Caki2 (cell line): Measurements from ENCODE around the gene POMT1. TPM values are rescaled to one million over a fixed set of nuclear protein-coding genes. Genes with fewer than 3 reads are reported as not detected.

ENCODE experiments used
- DNase-seq: peaks from one replicate; pipeline ENCODE4 v3.0.0-alpha.2; 2015; ENCODE audit warnings: low read depth
- in situ Hi-C: cut with HindIII; loops from 2 replicates; pipeline ENCODE4 v1.10.0; 2016; ENCODE audit warnings: low sequenced_read_pairs, low pct_unique_long_range_greater_than_20kb, mixed read lengths
- total RNA-seq: library from RNA; depleted of rRNA; stranded (reverse); fragments of >200 nt; shearing (Covaris generic); gene quantifications from 2 replicates; pipeline ENCODE4 v1.2.3, GENCODE V29; 2014; ENCODE audit warnings: low replicate concordance

POMT1 gene
- total RNA-seq, 1 experiment from 2014 or later, result 30.9 TPM

DNA sequence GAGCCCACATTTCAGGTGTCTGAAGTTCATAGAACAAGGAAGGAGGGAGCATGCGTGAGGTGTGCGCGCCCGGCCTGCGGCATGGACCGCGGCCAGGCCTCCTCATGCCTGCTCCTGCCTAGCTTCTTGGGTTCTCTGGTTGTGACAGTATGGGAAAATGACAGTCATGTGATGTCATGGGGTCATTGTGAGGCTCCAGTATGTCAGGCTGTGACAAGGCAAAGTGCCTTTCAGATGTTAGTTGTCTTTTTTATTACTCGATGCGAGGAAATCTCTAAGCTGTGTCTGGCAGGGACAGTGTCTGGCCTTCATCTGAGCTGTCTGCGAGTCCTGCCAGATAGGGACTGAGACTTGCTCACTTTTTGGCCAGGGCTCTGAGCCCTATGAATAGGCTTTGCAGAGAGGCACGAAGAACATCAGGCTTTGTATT lies 15.1 kb downstream of the POMT1 start:
- in situ Hi-C loops, result no loop called here
- no peak for DNase-seq

DNA sequence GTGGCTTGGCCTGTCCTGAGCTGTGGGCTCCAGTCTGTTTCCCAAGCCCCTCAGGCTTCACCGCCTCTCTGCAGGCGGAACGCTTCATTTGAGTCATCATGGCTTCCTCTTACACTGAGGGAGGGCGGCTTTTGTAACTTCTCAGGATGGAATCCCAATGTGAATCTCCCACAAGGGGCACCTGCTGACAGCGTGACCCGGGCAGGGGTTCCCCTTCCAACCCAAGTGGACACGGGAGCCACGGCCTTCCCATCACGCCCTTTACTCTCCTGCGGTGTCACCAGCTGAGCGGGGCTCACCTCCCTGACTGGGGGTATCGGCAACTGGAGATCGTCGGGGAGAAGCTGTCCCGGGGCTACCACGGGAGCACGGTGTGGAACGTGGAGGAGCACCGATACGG lies 15.8 kb downstream of the POMT1 start:
- in situ Hi-C loops, result no loop called here
- DNase-seq, result no peak

DNA sequence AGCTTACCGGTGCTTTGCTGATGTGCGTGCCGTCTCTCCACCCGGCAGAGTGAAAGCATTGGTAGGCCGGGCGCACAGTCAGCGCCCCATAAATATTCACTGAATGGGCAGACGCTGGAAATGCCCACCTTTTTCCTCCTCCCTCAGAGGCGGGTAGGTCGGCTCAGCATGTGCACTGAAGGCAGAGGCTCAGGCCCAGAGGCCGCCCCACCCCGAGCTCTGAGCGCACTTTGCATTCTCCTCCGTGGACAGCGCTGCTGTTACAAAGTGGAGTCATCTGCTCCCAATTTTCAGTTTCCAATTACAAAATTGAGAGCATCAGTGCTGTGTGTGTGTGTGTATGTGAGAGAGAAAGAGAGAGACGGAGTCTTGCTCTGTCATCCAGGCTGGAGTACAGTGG lies 17.8 kb downstream of the POMT1 start:
- DNase-seq, result no peak
- in situ Hi-C loops, result no loop called here

DNA sequence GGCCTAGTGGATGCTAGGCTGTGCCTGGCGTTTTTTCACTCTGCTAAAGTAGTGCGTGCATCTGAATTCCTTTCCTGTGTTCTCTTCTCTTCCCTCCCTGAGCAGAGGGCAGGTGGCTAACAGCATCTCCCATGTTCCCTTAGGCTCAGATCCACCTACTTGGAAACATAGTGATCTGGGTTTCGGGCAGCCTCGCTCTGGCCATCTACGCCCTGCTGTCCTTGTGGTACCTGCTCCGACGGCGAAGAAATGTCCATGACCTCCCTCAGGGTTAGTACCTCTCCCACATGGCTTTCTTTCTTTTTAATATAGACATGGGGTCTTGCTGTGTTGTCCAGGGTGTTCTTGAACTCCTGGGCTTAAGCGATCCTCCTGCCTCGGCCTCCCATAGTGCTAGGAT lies 18.5 kb downstream of the POMT1 start:
- DNase-seq, result no peak
- in situ Hi-C loops, result no loop called here

DNA sequence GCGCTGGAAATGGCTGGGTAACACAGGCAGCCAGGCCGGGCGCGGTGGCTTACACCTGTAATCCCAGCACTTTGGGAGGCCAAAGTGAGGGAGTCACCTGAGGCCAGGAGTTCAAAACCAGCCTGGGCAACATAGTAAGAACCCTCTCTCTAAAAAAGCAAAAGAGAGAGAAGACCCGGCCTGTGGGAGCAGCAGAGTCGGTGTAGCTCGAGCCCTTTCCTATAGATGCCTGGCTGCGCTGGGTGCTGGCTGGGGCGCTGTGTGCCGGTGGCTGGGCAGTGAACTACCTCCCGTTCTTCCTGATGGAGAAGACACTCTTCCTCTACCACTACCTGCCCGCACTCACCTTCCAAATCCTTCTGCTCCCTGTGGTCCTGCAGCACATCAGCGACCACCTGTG lies 19.1 kb downstream of the POMT1 start:
- no peak for DNase-seq
- in situ Hi-C loops, result no loop called here

DNA sequence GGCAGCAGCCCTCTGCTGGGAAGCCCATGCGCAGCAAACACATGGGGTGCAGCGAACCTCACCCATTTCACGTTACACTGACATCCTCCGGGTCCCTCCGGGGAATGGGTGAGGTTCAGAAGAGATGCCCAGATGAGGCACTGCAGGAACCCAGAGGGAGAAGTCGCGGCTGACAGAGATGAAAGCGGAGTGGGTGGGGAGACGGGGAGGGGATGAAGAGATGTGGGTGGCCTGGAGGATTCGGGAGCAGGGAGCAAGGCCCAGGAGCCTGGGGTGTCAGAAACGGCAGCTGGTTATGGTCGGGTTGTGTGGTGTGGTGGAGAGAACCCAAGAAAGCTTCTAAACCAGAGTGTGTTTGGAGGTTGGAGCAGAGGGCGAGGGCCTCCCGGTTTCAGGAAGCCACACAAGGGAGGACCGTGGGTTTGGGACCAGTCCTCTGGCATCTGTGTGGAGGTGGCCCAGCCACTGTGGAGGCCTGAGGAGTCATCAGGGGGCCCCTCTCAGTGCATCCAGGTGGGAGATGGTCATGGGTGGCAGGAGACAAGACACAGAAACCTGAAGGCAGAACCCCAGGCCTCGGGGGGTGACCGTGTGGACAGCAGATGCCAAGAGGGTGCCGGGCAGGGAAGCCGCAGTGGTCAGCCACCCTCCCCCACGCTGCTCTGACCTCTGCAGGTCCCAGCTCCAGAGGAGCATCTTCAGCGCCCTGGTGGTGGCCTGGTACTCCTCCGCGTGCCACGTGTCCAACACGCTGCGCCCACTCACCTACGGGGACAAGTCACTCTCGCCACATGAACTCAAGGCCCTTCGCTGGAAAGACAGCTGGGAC lies 19.8 kb downstream of the POMT1 start:
- in situ Hi-C loops, result no loop called here

DNA sequence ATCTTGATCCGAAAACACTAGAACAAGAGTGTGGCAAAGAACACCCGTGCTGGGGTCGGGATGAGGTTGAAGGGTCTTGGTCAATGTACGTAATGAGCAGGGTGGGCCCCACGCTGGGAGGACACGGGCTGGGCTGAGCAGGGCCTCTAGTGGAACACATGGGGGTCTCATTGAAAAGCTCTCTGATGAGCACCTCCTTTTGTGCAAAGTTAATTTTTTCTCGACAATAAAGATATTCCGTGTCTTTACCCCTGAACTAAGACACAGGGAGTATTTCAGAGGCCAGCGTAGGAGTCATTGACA lies 20.3 kb downstream of the POMT1 start:
- in situ Hi-C loops, result no loop called here
- no peak for DNase-seq

More for the DNA sequence above, 19.8 kb downstream of the POMT1 start:
- no peak for DNase-seq

DNA sequence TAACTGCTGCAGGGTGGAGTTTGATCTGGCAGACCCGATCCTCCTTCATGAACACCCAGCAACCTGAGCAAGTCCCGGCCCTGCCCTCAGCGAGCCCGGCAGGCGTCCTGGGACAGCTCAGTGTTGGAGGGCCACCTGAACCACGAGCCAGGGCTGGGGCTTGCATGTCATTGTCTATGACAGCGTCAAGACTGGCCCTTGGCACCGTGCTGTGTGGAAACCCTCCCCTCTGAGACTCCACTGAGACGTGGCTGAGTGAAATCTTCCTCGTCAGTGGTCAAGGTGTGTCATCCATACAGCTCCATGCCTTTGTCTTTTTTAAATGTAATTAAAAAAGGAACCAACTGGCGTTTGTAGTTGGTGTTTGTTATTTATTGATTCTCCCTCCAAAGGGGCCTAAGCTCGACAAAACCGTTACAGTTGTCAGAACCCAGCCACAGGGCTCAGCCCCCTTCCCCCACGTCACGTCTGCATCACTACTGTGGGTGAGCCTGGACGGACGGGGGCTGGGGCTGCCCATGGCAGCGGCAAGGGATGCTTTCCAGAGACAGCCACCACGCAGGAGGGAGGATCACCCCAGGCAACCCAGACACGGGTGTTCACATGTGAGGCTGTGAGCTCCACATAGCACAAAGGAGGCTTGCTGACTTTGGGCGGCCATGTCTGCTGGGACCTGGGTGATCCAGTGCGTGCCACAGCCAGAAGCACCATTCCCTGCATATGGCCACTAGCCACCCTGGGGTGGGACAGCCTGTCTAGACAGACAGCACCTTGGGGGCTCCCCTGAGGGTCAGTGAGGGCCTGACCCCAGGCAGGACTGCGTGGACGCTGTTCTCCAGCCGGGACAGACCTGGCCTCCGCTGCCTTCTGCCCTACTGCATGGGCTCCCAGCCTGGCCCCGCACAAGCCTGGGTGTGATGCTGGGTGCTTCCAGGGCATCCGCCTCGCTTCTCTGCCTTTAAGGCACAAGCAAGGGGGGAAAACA lies 21.0 kb downstream of the POMT1 start:
- DNase-seq, result no peak
- in situ Hi-C loops, result no loop called here

DNA sequence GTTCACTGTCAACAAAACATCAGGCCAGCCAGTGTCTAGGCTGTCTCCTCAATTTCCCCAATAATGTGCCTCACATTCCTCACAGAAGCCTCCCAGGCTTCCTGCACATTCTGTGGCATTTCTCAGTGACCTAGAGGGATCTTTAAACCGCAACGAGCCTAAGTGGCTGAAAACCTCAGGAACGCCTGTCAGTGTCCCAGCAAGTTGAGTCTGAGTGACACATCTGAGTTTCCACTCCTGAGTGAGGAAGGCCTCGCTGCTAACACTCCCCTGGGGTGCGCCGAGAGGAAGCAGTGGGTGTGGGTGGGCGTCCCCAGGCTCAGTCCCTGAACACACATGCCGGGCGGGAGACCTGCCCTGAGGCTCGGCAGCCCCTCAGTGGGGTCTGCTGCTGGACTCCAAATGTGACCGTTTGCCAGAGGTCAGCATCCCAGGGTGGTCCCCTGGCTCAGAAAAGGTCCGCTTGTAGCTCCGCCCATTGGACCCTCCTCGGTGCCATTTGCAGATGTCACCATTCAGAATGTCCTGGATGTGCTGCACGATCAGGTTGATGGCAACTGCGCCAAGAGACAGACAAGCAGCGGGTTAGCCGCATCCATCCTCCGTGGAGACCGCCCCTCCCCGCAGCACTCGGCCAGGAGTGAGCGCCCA lies 22.1 kb downstream of the POMT1 start:
- no peak for DNase-seq
- in situ Hi-C loops, result no loop called here

DNA sequence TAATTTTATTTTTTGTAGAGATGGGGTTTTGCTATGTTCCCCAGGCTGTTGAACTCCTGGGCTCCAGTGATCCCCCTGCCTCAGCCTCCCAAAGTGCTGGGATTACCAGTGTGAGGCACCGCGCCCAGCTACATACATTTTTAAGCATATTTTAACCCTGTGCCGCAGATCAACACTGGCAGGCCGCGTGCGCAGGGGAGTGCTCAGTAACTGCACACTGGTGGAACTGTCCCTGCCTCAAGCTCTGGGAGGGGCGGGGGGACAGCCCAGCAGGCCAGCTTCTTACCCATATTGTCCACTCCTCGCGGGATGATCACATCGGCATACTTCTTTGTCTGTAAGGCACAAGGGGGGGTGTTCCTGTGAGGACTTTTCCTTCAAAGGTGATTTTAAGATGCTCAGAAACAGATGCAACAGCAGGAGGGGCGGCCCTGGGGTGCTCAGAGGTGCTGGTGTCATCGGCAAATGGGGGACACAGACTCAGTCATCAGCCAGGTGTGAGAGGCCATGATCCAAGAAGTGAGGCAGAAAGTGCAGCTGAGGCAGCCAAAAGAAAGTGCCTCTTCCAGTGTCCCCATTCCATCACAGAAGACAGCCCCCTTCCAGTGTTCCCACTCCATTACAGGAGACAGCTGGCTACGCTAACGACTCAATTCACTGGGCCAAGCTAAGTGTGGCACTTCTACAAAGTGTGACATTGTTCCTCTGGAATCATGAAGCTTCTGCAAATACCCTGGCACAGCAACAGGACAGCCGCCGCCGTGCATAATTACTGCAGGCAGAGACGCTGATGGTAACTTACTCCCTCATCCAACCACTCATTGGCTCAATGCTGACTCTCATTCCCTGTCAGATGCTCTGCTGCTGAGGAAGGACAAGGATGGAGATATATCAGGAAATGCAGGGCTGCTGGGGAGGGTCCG lies 23.2 kb downstream of the POMT1 start:
- in situ Hi-C loops, result no loop called here
- no peak for DNase-seq

DNA sequence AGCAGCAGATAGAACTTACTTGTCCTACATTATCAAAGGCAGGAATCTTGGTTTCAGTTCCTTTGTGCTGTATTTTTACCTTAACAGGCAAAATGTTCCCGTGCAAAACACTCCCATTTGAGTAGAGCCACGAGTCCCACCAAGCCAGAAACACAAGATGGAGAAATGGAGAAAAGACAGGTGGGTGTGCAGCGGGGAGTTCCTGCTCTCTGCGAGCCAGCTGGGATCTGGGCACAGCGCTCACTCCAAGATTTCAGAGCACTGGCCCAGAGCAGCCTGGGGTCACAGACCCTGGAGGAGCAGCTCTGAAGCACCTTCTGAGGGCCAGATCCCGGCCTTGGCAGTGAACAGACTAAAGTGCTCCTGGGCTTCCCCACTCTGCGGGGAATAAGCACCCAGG lies 25.5 kb downstream of the POMT1 start:
- in situ Hi-C loops, result no loop called here
- DNase-seq, result no peak

DNA sequence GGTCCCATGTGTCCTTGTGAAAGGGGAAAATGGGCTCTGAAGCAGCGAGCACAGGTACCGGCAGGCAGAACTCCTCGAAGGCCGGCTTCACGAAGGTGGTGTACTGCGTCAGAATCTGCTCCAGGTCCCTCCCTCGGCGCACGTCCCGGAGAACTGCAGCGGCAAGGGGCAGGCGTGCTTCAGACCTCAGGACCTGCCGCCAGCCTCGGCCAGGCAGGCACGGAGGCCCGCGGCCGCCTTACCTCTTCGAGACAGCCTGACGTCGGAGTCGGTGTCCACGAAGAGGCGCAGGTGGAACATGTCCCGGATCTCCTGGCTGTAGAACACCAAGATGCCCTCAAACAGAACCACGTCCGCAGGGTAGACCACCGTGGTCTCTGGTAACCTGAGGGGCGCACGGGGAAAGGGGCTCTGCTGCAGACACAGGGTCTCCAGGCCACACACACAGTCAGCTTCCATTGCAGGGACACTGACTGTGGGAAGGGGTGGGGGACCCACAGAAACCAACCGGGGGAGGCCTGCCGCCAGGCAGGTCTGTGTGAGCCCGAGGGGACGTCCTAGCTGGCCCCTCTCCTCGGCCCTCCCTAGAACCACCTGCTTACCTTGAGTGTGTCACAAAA lies 26.3 kb downstream of the POMT1 start:
- DNase-seq, result no peak
- in situ Hi-C loops, result no loop called here

DNA sequence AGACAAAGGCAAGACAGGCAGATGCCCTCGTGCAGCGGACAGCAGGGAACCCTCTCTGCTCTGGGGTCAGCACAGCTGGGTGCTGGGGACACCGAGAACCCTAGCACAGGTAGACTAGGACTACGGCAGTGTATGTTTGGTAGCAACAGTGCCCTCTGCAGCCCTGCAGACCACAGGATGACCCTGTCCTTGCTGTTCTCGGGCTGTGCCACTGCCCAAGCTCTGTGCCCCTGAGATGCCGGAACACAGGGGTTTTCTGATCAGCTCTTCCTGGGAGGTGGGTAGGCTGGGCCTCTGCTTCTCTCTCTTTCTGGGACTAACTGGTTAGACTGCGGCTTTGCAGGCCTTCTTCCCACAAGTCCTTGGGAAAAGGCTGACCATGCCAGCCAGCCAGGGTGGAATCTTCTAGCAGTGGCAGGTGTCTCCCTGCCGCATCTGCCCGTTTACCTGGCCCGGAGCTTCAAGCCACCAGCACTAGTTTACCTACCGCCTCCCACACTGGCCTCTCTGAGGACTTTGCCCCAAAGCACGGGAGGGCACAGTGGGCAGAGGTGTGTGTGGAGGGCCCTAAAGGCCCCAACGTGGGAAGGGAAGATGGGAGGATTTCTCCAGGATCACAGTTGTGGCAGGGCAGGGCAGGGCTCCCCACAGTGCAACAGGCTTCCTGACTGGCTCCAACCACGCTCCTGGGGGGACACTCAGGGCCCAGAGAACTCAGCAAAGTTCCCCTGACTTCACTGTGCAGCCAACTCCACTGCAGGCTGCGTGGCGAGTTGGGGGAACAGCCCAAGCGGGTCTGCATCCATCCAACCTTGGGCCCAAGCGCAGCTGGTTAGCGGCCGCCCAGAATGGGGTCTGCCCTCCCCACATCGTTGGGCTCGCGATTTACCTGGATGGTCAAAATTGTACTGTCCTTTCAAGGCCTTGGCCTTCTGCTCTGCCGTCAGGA lies 27.2 kb downstream of the POMT1 start:
- in situ Hi-C loops, result no loop called here
- DNase-seq, result no peak

DNA sequence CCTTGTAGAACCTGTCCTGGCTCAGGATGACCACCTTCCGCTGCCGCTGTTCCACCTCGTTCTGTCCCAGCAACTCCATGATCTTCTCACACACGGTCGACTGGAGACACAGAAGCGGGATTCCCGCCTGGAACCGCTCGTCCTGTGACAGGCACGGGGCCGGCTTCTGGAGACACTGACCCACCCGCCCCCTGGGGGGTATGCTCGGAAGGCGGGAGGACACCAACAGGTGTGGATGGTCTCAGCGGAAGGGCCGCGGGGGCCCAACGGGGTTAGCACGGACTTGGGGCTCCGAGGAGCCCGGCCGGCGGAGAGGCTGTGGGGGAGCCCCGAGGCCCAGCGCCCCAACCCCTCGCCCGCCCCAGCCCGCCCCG lies 27.8 kb downstream of the POMT1 start:
- in situ Hi-C loops, result no loop called here
- DNase-seq, result no peak

DNA sequence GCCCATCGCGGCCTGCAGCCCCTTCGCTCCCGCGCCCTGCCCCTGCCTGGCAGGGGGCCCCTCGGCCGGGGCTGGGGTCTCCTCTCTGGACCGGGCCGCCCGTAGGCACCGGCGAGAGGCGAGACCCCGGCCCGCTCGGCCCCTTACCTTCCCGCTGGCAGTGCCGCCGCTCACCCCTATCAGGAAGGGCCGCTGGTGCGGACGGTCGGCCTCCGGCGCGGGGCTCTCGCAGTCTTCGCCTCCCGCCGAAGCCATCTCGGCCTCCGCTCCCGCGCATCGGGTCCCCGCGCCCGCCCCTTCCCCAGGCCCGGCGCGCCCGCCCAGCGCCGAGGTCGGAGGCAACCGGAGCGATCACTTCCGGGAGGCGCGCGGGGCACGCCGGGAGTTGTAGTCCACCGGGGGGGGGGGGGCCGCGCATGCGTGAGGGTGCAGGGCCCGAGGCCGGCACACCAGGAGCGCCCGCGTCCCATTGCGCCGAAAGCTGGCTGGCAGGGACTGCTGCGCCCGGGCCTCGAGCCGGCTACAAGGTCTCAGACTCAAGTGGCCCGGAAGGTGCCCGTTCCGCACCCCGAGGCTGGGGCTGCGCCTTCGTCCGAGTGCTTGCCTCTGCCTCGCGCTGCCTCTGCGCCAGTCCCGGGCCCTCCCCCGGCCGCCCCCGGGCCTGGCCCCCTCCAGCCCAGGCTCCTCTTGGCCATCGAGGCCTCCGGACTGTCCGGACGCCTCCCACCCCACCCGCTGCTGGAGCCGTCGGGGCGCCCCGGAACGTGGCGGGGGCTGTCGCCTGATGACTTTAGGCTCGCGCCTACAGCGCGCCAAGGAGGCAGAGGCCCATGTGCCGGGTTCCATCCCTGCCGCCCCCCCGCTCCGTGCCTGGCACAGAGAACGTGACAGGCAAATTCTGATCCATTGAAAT lies 28.5 kb downstream of the POMT1 start, which contains the start of gene UCK1:
Gene UCK1 (minus strand): TSS at position 344 of the 913 bp plus-strand sequence. CDS start 89 bp downstream, at position 255.
- DNase-seq, result peak; percentile 64
- in situ Hi-C loops, result no loop called here
